ENCODE results near the gene ISLR2.
"Not testable (repeated sequence)": the region's sequence is repeated elsewhere in the genome, so short reads cannot be mapped to it uniquely, and the experiment has no call there.

GRCh38 chr15:74096753-74097474 lies 33.5 kb upstream of the ISLR2 start:
- TF ChIP-seq, protein P1, sequence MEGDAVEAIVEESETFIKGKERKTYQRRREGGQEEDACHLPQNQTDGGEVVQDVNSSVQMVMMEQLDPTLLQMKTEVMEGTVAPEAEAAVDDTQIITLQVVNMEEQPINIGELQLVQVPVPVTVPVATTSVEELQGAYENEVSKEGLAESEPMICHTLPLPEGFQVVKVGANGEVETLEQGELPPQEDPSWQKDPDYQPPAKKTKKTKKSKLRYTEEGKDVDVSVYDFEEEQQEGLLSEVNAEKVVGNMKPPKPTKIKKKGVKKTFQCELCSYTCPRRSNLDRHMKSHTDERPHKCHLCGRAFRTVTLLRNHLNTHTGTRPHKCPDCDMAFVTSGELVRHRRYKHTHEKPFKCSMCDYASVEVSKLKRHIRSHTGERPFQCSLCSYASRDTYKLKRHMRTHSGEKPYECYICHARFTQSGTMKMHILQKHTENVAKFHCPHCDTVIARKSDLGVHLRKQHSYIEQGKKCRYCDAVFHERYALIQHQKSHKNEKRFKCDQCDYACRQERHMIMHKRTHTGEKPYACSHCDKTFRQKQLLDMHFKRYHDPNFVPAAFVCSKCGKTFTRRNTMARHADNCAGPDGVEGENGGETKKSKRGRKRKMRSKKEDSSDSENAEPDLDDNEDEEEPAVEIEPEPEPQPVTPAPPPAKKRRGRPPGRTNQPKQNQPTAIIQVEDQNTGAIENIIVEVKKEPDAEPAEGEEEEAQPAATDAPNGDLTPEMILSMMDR (IDR thresholded peaks at IDR 0.05): not testable (repeated sequence)
- TF ChIP-seq POLR2A (IDR thresholded peaks at IDR 0.05): not testable (repeated sequence)

All from vagina (tissue), 2 donors.